Neural progenitor cell (in vitro differentiated cells): ENCODE measurements around the gene UVSSA.

Source experiments
- CTCF ChIP-seq: fragments of 200-600 bp; sonication (generic); IDR thresholded peaks from 2 replicates; pipeline ENCODE4 v1.5.1; 2017; ENCODE audit warnings: antibody characterized with exemption, mild to moderate bottlenecking
- EZH2 ChIP-seq: fragments of 200-600 bp; sonication (generic); IDR thresholded peaks from 2 replicates; pipeline ENCODE4 v1.6.1; 2017; ENCODE audit warnings: antibody characterized with exemption, mild to moderate bottlenecking, moderate library complexity

GRCh38 chr4:1353186-1354055 is 6.4 kb downstream of the UVSSA start:
- TF ChIP-seq CTCF = no peak
- no peak for TF ChIP-seq EZH2
